Upper lobe of left lung (tissue), 6 donors: Measurements from ENCODE around the gene DNHD1. TPM values are rescaled to one million over a fixed set of nuclear protein-coding genes. Genes with fewer than 3 reads are reported as not detected.
A peak's percentile ranks its signal among the peaks of the same experiment; 100 is the strongest.

Source experiments
- ATAC-seq, 2 donors: fragments of 200-7000 bp; cut with Tn5 transposase; one replicate each; pipeline ENCODE4 v1.9.1; 2022; ENCODE audit warnings: mild to moderate bottlenecking in 2 of 2, moderate library complexity in 2 of 2; ENCODE audit not compliant: low FRiP score in 2 of 2
- DNase-seq, 2 donors: peaks; one replicate each; pipeline ENCODE4 v3.0.0-alpha.2; 2019 to 2020
- H3K27ac ChIP-seq, 4 donors: fragments of 200-600 bp; sonication (generic); one replicate each; pipeline ENCODE4 v1.5.1; 2016 to 2019
- H3K27me3 ChIP-seq, 4 donors: fragments of 200-600 bp; sonication (generic); one replicate each; pipeline ENCODE4 v1.5.1; 2017 to 2019
- H3K36me3 ChIP-seq, 4 donors: fragments of 200-600 bp; sonication (generic); one replicate each; pipeline ENCODE4 v1.5.1; 2016 to 2019
- H3K4me1 ChIP-seq, 4 donors: fragments of 200-600 bp; sonication (generic); one replicate each; pipeline ENCODE4 v1.5.1; 2018 to 2019
- H3K4me3 ChIP-seq, 4 donors: fragments of 200-600 bp; sonication (generic); one replicate each; pipeline ENCODE4 v1.5.1; 2017 to 2019; ENCODE audit warnings: mild to moderate bottlenecking in 2 of 4, moderate library complexity in 1 of 4
- H3K9me3 ChIP-seq, 4 donors: fragments of 200-600 bp; sonication (generic); one replicate each; pipeline ENCODE4 v1.5.1; 2018 to 2019
- EP300 ChIP-seq, 4 donors: sonication (generic); formaldehyde crosslinking; IDR thresholded peaks; one replicate each; pipeline ENCODE4 v1.5.1; 2017; ENCODE audit warnings: antibody characterized with exemption in 4 of 4, control low read depth in 2 of 4
- POLR2A ChIP-seq, 4 donors: fragments of 450-650 bp; IDR thresholded peaks; one replicate each; pipeline ENCODE4 v1.5.1; 2016 to 2017; ENCODE audit warnings: antibody characterized with exemption in 4 of 4, mild to moderate bottlenecking in 2 of 4
- POLR2AphosphoS5 ChIP-seq, 2 donors: sonication (generic); formaldehyde crosslinking; IDR thresholded peaks; one replicate each; pipeline ENCODE4 v1.5.1; 2017; ENCODE audit warnings: antibody characterized with exemption in 2 of 2
- WGBS, 2 donors: methylation state at CpG; one replicate each; pipeline ENCODE4 v1.1.5; 2017 to 2018; 5-methylcytosine and 5-hydroxymethylcytosine counted together
- total RNA-seq, 6 donors: library from RNA; depleted of rRNA in 4 of 6; stranded (reverse); fragments of >200 nt in 4 of 6; gene quantifications; one replicate each; pipeline versions ENCODE4 v1.1.0 to v1.2.1, GENCODE V29; 2016 to 2021
- TF ChIP-seq, protein P1 (sequence below), 6 experiments: fragments of 450-650 bp in 4 of 6; fragments of 200-600 bp in 2 of 6; sonication (generic) in 2 of 6; IDR thresholded peaks; one replicate each; pipeline ENCODE4 v1.5.1; 2016 to 2019; ENCODE audit warnings: antibody characterized with exemption in 6 of 6
- donor health status: DM: no; HTN: no; CAD: no; lungs with moderate emphysema.
- donor health status: DM: no; HTN: yes; CAD: no; lungs with severe emphysema.

DNHD1 gene
- 10 to 100 TPM; 10.5 to 79.6 (median 21.6) TPM for total RNA-seq

GRCh38 chr11:6497069-6497839, at the start of gene DNHD1:
Gene DNHD1, plus strand, starts transcription at chr11:6497280. Its CDS starts 936 bp downstream, at chr11:6498216.
- ATAC-seq: peak; percentile 35 to 41

DNA sequence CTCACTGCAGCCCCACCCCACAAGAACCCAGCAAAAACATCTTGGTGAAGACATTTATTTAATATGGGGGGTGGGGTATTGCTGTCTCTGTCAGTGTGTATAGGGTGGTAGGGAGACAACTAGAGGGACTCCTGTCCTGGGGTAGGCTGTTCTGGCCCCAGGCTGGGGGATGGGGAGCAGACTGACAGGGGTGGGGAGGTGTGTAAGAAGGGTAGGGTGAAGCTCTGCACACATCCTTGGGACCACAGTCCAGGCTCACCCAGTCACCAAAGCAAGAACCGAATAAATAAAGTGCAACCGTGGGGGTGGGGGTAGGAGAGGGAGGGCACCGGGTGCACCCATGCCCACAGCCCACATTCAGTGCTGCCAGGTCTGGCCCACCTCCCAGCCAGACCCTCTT, 48.5 kb upstream of the DNHD1 start:
- TF ChIP-seq POLR2A (IDR thresholded peaks at IDR 0.05) (no peak), EP300 (IDR thresholded peaks at IDR 0.05) (no peak), POLR2AphosphoS5 (IDR thresholded peaks at IDR 0.05) (no peak)
- TF ChIP-seq, protein P1, sequence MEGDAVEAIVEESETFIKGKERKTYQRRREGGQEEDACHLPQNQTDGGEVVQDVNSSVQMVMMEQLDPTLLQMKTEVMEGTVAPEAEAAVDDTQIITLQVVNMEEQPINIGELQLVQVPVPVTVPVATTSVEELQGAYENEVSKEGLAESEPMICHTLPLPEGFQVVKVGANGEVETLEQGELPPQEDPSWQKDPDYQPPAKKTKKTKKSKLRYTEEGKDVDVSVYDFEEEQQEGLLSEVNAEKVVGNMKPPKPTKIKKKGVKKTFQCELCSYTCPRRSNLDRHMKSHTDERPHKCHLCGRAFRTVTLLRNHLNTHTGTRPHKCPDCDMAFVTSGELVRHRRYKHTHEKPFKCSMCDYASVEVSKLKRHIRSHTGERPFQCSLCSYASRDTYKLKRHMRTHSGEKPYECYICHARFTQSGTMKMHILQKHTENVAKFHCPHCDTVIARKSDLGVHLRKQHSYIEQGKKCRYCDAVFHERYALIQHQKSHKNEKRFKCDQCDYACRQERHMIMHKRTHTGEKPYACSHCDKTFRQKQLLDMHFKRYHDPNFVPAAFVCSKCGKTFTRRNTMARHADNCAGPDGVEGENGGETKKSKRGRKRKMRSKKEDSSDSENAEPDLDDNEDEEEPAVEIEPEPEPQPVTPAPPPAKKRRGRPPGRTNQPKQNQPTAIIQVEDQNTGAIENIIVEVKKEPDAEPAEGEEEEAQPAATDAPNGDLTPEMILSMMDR (IDR thresholded peaks at IDR 0.05): no peak
- Histone ChIP-seq H3K9me3 (no peaks in the 10 kb centered on the region), H3K4me1 (no peaks in the 10 kb centered on the region), H3K27me3 (no peaks in the 10 kb centered on the region), H3K27ac (no peak overlapping the region), H3K4me3 (no peak overlapping the region), H3K36me3 (peaks cover 27 to 60% (median 45%) of the 10 kb centered on the region in 4 donors)
- 87% methylated on average over 3 of the region's 3 CpGs for WGBS, 2 donors
- peak in 1 of 2 donors; percentile 25 for DNase-seq
- peak in 1 of 2 donors; percentile 35 for ATAC-seq

More at GRCh38 chr11:6497069-6497839, at the start of gene DNHD1:
- H3K27ac ChIP-seq: no peak within 1 kb of the TSS
- peak in 1 of 2 donors; percentile 47 for DNase-seq
- peak within 1 kb of the TSS in 1 of 4 donors; percentile 9 for H3K4me3 ChIP-seq
- WGBS, 2 donors: 61 to 77% methylated on average over 32 to 33 of the region's 33 CpGs
- H3K27me3 ChIP-seq: no peaks in the 10 kb centered on the region
- no peaks in the 10 kb centered on the region for H3K4me1 ChIP-seq
- no peak for TF ChIP-seq EP300 (IDR thresholded peaks at IDR 0.05)
- TF ChIP-seq, protein P1 (IDR thresholded peaks at IDR 0.05): no peak
- TF ChIP-seq POLR2AphosphoS5 (IDR thresholded peaks at IDR 0.05): no peak
- TF ChIP-seq POLR2A (IDR thresholded peaks at IDR 0.05): no peak
- peaks cover 4 to 27% (median 8%) of the 10 kb centered on the region in 4 donors for H3K36me3 ChIP-seq
- no peaks in the 10 kb centered on the region for H3K9me3 ChIP-seq

GRCh38 chr11:6452219-6452618, 44.9 kb upstream of the DNHD1 start:
- Histone ChIP-seq H3K4me3 (no peak overlapping the region), H3K36me3 (peaks cover 38 to 96% (median 81%) of the 10 kb centered on the region in 4 donors), H3K27me3 (no peaks in the 10 kb centered on the region), H3K4me1 (no peaks in the 10 kb centered on the region), H3K27ac (no peak overlapping the region), H3K9me3 (no peaks in the 10 kb centered on the region)
- 86 to 91% methylated on average over 3 of the region's 3 CpGs for WGBS, 2 donors
- no peak for DNase-seq
- TF ChIP-seq, protein P1 (IDR thresholded peaks at IDR 0.05): no peak
- TF ChIP-seq EP300 (IDR thresholded peaks at IDR 0.05) (no peak), POLR2A (IDR thresholded peaks at IDR 0.05) (no peak), POLR2AphosphoS5 (IDR thresholded peaks at IDR 0.05) (no peak)
- peak in 1 of 2 donors; percentile 50 for ATAC-seq

- H3K36me3 ChIP-seq: peaks cover 38 to 98% (median 90%) of the 10 kb centered on the region in 4 donors
- H3K27ac ChIP-seq: no peak overlapping the region
- no peaks in the 10 kb centered on the region for H3K4me1 ChIP-seq
- H3K27me3 ChIP-seq: no peaks in the 10 kb centered on the region
- ATAC-seq (no peak), DNase-seq (no peak)
- WGBS, 2 donors: 91 to 96% methylated on average over 2 of the region's 2 CpGs
- H3K4me3 ChIP-seq: no peak overlapping the region
- no peak for TF ChIP-seq EP300 (IDR thresholded peaks at IDR 0.05)
- TF ChIP-seq POLR2AphosphoS5 (IDR thresholded peaks at IDR 0.05): no peak
- TF ChIP-seq, protein P1 (IDR thresholded peaks at IDR 0.05): no peak
- TF ChIP-seq POLR2A (IDR thresholded peaks at IDR 0.05): no peak
- no peaks in the 10 kb centered on the region for H3K9me3 ChIP-seq
Measured at GRCh38 chr11:6453152-6453551, 43.9 kb upstream of the DNHD1 start.
